NCI-H128 (cell line): ENCODE results near the gene MYO18B.

Experiments used
- DNase-seq: peaks from one replicate; lab custom pipeline; 2025; ENCODE audit not compliant: unreplicated experiment; lab: John Stamatoyannopoulos, UW

Gene MYO18B

GRCh38 chr22:25896098-25896497 is 154.1 kb downstream of the MYO18B start:
- DNase-seq = no peak

- no peak for DNase-seq
Measured at GRCh38 chr22:25896592-25896991, 154.6 kb downstream of the MYO18B start.

DNA sequence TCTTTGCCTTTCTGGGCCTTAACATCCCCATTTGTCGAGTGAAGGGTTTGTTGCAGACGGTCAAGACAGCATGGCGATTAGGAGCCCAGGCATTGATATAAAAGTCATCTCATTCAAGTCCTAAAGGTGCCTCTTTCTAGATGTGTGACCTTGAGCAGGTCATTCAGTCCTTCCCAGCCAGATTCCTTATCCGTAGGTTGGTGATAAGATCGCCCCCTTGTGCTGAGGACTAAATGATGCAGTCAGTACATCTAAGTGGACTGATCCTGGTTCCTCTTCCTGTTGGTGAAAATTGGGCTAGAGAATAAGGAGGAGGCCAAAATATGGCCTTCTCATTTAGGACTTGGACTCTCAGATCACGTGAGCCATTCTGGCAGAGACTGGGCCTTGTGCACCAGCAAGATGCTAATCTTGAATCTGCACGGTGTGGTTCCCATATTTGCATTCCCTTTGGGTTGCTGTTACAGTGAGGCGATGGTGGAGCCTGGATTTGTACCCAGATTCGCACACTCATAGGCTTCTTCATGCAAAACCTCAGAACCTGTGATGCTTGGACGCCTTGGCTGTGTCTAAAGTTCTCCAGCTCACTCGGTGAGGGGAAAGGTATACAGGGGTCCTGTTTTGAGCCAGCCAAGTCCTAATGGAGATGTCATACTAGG is 156.8 kb downstream of the MYO18B start:
- no peak for DNase-seq

- DNase-seq = no peak
Measured at GRCh38 chr22:25899566-25899965, 157.6 kb downstream of the MYO18B start.

GRCh38 chr22:25900390-25900789 is 158.4 kb downstream of the MYO18B start:
- DNase-seq = no peak

DNA sequence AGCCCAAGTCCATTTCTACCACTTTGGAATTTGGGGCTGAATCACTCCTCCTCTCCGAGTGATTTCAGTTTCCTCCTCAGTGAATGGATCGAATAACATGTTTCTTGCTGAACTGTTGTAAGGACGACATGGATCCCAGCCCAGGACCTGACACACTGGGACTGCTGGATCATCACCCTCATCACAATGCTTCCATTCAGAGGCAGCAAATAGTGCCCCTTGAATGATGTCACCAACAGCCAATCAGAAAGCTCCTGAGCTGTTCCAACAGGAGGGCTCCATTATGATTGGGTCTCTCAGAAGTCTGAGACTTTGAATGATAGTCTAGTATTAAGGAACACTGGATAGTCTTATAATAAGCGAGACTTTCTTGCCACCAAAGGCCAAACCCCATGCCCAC is 158.9 kb downstream of the MYO18B start:
- no peak for DNase-seq

- DNase-seq = no peak
Measured at GRCh38 chr22:25902402-25902801, 160.4 kb downstream of the MYO18B start.

GRCh38 chr22:25903294-25903693 is 161.3 kb downstream of the MYO18B start:
- DNase-seq = no peak

GRCh38 chr22:25908212-25908611 is 166.2 kb downstream of the MYO18B start:
- DNase-seq = no peak

DNA sequence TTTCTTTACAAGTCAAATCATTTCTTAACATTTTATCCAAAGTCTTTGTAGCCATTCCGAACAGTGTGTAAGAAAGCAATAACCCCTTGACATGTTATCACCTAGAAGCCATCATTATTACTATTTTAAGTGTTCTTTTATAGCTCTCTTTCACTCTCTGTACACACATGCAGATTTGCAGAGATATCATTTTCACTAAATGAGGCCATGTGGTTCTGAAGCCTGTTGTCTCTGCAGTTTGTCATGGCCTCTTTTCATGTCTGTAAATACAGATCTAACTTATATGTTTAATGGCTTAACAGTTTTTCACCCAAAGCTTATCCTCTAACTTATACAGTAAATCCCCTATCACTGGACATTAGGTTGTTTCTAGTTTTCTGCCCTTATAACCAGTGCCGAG is 166.8 kb downstream of the MYO18B start:
- no peak for DNase-seq

GRCh38 chr22:25909614-25910387 is 167.8 kb downstream of the MYO18B start:
- DNase-seq = no peak

DNA sequence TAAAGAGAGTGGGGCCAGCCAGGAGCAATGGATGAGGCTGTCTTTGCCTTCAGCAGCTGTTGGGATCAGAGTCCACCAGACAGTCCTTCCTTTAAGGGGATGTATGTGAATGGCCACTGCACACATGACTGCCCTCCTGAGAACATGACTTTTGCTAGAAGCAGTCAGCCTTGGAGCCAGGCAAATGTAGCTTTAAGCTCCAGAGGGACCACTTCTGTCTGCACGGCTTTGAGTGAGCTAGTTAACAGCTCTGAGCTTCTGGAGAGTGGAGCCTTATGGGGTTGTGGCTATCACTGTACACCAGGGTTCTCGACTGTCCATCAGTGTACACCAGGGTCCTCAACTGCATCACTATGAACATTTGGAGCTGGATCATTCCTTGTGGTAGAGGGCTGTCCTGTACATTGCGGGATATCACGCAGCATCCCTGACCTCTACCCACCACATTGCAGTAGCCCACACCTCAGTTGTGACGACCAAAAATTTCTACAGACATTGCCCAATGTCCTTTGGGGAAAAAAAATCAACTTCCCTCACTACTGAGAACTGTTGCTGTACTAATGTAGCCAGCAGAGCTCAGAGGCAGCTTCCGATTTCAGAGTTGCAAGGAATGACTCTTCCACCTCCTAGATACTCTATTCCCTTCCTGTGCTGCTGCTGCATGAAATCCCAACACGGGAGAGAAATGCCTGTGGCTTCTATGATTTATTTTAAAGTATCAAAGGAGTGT is 169.4 kb downstream of the MYO18B start:
- DNase-seq = no peak

- DNase-seq = peak; percentile 5
Measured at GRCh38 chr22:25919452-25919851, 177.5 kb downstream of the MYO18B start.

DNA sequence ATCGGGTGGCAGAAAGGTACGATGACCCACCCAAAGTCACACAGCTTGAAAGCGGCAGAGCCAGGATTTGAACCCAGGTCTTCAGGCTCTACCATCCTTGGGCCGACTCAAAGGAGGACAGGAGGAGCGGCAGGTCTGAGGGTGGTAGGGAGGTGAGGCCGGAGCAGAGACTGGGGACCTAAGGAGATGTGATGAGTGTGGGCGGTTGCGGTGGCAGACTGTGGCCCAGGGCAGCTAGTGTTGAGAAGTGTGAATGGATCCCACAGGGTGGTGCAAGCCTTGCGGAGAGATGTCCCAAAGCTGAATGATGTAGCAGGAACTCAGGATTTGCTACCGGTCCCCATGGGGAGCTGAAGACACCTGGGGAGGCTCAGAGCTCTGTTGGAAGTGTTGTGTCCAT is 180.2 kb downstream of the MYO18B start:
- no peak for DNase-seq

DNA sequence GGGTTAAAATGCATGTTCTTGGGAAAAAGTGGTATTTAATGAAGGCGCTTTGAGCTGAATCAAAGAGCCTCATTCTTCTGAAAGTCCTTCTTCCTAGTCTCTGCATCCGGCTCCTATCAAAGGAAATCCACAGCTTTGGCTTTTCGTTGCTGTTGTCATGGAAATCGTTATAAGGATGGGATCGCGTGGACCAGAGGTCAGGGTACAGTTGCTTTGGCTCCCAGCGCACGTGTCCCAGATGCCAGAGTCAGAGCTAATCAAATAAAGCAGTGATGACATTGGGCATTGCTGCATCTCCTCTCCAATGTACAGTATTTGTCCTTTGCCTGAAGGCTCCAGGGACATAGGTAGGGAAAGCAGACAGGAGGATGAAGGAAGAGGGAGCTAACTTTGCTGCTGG is 181.9 kb downstream of the MYO18B start:
- no peak for DNase-seq

- peak; percentile 36 for DNase-seq
Measured at GRCh38 chr22:25928038-25928437, 186.1 kb downstream of the MYO18B start.

- DNase-seq = no peak
Measured at GRCh38 chr22:25929321-25929878, 187.4 kb downstream of the MYO18B start.

- no peak for DNase-seq
Measured at GRCh38 chr22:25930083-25930482, 188.1 kb downstream of the MYO18B start.

DNA sequence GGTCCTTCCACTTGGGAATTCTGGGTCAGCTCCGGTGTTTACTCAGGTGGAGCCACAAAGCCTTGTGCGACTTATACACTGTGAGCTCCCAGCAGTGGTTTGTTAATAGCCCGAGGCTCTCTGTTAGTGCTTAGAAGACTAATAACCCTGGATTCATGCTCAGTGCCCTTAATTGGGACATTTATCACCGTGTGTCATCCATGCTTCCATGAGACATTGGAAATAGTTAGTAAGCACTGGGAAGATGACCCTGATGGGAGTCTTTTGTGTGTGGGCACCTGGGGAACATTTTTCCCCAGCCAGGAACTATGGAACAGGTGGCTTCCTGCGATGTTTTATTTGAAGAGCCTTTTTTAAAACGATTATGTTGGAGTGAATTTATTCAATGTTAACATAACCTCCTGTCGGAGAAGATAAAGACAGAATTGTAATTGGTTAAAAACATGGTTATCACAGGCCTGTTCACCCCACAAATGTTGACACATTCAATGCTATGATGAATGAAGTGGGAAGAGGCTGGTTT is 188.9 kb downstream of the MYO18B start:
- DNase-seq = peak; percentile 65

GRCh38 chr22:25933158-25933788 is 191.3 kb downstream of the MYO18B start:
- no peak for DNase-seq
